ENCODE measurements around the gene GBGT1.
A peak's percentile ranks its signal among the peaks of the same experiment; 100 is the strongest.

Gene GBGT1

DNA sequence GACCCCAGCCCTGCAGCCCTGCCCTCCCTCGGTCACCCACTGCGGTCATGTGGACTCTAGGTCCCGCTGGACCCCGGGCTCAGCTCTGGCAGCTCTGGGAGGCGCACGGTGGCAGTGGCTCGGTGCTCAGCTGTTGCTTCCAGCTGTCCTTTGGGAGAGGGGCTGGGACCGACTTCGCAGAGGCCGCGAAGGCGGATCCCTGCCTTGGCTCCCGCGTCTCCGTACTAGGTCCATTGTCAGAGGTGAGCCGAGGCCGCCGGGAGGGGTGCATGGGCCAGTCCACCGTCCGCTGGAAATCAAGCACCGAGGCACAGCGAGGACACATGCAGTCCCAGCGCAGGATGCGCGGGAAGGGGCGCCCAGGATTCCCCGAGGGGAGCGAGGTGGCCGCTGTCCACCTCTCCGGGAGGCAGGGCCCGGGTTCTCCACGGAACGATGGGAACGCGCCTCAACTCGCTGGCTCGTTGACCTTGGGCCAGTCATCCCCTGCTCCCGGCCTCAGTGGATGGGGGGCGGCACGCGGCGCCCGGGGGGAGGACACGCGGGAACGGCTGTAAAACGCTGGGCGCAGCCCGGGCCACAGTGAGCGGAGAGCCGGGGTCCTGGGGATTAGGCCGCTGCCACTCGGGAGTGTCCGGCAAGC, 732 bp downstream of the GBGT1 start:
- no peak for DNase-seq (ENCODE audit: low read depth in 2 of 2)

DNA sequence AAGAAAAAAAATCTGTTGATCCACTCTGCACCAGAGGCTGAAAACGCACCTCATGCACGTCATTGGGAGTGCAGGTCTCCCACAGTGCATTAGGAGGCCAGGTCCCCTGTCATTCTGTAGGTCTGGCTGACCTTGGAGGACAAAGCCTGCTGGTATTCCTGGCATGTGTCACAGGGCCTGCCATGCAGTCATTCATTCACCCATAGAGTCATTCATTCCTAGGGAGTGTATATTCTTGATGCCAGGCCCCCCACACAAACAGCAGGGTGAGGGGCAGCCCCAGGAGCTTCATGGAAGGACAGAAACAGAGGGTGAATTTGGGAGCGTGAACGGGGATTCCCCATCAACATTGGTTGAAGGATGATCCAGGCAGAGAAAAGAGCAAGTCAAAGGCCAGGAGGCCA, 2.2 kb downstream of the GBGT1 start:
- DNase-seq (ENCODE audit: low read depth in 2 of 2), result no peak

DNA sequence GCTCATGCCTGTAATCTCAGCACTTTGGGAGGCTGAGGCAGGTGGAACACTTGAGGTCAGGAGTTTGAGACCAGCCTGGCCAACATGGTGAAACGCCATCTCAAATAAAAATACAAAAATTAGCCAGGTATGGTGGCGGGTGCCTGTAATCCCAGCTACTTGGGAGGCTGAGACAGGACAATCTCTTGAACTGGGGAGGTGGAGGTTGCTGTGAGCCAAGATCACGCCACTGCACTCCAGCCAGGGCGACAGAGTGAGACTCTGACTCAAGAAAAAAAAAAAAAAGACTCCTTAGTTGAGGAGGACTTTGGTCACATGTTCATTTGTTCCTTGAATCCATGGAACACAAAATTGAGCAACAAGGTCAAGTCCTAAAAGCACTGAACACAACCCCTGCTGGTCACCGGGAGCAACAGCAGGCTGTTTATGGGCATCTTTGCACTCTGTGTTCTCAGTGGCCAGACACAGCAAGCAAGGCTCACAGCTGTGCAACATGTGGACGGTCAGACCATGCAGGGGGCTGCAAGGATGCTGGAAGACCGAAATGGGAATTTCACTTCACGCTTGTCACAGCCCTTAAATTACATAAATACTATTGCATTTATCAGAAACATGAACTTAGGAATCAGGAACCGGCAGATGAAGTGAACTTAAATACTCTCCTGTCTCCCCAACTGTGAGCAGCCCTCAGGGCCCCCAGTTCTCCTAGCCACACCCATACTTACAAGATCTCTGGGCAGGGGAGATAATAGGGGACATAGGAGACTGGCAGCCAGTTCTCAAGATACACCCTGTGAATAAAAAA, 2.8 kb downstream of the GBGT1 start:
- DNase-seq (ENCODE audit: low read depth in 2 of 2), result no peak

DNA sequence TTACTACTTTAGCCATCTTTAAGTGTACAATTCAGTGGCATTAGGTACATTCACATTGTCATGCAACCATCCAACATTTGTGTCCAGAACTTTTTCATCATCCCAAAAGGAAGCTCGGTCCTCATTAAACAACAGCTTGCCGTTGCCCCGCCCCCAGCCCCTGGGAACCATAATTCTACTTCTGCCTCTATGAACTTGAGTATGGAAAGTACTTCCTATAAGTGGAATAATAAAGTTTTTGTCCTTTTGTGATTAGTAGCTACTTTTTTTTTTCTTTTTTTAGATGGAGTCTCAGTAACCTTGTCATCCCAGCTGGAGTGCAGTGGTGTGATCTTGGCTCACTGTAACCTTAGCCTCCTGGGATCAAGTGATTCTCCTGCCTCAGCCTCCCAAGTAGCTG, 5.0 kb downstream of the GBGT1 start:
- no peak for DNase-seq (ENCODE audit: low read depth in 2 of 2)

DNA sequence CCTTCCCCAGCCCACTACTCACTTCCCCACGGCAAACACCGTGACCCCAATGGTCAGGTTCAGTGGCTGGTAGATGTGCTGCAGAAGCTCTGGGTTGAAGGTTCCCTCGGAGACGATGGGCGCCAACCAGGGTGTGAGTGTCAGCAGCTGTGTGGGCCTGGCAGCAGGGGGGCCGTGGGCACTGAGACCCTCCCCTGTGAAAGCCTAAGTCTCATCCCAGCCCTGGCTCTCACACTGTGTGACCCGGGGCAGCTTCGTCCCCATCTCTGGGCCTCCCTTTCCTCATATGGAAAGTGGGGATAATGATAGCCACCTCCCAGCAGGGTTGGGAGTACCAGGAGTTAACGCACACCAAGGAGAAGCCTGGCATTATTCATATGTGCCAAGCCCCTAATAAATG, 8.6 kb downstream of the GBGT1 start:
- DNase-seq (ENCODE audit: low read depth in 2 of 2), result no peak

DNA sequence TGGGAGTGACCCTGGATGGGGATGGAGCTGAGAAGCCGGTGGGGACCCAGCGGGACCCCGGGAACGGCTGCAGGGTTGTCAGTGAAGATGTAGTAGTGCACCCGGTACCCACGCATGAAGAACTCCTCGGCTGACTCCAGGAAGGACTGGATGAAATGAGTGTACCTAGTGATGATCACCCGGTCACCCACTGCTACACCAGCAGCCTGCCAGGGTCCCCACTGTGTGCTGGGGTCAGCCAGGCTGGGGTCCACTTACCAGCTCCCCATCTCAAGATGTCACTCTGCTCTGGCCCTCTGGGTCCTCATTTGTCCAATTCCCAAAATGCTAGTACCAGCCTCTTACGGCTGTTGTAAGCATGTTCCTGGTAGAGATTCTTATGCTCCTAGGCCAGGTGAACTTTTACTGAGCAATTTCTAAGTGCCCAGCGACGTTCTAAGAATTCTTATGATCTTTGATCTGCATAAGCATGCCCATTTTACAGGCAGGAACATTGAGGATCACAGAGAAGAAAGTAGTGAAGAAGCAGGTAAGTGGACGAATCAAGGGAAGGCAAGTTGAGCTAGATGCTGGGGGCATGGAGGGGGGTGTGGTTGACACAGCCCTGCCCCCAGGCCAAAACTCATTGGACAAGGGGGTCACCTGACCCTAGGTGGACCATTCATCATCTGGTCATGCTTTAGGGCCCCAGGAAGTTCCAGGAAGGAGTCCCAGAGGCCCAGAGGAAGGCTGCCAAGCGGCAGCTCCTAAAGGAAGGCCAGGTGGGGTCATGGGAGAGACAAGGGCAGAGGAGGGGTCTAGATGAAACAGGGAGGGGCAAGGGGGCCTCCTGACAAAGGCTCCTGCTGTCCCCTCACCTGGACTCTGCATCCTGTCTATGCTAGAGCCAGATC, 9.4 kb downstream of the GBGT1 start:
- DNase-seq (ENCODE audit: low read depth in 2 of 2), result no peak

DNA sequence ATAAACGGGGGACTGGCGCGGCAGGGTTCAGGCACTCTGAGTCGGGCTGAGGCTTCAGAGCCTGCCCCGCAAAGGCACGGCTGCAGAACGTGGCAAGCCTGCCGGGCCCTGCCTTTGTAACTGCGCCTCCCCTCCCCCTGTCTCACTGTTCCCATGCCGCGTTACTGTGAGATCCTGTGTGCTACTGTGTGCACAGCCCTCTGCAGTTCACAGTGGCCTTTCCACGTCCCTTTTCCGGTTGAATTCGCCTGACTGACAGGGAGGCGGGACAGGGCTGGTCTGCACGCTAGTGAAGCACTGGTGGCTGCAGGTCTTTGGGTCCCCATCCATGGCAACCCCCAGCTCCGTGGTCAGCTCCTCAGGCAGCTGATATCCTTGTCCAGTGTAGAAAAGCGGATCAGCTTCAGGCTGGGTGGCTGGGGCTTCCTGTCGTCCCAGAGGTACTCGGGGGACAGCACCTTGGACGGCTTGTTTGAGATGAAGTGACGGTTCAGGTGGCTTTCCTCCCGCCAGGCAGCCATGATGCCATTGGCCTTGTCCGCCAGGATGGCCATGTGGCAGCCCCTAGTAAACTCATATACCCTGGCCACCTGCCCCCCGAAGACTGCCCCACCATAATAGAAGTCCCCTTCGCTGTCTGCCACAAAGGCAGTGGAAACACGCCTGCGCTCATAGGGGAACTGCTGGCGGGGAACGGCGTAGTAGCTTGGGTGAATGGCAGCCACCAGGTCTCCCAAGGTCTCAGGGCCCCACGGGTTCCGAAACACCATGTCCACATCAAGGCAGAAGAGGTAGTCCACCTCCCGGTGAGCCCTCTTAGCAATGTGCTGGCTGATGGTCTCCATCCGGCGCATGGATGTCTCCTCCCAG, 10.3 kb downstream of the GBGT1 start:
- DNase-seq (ENCODE audit: low read depth in 2 of 2), result no peak

DNA sequence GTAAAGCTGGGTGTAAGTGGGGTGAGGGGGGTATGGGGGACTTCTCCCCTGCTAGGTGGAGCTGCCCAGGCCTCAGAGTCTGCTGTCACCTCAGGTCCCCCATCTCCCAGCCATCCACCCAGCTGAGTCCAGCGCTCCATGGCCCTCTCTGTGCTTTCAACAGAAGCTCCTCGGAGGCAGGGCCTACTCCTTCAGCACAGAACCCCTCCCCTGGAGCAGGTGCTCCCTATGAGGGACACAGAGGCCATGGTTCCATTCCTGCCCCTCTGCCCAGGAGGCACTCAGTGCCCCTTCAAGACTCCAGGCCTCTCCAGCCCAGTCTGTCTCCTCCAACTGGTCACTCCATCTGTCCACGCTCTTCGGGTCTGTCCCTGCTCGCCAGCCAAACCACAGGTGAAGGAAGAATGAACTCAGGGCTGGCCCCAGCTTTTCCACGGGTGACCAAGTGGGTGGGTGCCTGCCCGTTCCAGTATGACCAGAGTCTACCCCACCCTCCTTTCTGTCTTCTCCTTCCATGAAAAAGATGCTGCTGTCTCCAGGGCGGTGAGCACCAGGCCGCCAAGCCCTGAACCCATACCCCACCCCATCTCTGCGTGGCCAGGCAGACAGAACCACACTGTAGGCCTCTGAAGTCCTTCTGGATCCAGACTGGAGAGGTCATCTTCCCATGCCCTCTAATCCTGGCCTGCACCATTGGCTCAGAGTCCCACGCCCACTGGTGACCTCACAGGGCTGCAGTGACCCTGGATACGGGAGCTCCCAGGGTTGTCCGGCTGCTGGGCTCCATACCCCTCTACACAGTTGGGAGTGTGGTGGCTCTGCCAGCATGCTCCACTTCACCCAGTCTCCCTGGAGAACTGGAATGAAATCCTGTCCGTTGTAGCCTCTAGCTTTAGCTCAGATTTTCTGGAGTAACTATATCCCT, 11.9 kb downstream of the GBGT1 start:
- DNase-seq (ENCODE audit: low read depth in 2 of 2), result no peak

DNA sequence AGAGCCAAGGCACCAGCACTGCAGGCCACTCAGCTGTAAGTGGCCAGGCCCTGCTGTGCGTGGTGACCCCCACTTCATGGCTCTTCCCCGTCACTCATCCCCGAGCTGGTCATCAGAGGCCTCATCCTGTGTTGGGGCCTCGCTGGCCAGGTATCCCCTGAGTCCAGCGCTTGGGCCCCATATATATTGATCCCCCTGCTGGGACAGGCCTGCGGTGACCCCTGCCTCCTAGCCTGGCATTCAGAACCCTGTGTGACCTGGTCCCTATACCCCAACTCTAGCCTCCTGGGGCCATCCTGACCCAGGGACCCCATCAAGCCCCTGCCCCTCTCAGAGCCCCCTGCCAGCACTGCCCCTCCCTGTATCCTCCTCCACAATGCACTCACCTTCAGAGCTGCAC, 12.7 kb downstream of the GBGT1 start:
- DNase-seq (ENCODE audit: low read depth in 2 of 2), result no peak

DNA sequence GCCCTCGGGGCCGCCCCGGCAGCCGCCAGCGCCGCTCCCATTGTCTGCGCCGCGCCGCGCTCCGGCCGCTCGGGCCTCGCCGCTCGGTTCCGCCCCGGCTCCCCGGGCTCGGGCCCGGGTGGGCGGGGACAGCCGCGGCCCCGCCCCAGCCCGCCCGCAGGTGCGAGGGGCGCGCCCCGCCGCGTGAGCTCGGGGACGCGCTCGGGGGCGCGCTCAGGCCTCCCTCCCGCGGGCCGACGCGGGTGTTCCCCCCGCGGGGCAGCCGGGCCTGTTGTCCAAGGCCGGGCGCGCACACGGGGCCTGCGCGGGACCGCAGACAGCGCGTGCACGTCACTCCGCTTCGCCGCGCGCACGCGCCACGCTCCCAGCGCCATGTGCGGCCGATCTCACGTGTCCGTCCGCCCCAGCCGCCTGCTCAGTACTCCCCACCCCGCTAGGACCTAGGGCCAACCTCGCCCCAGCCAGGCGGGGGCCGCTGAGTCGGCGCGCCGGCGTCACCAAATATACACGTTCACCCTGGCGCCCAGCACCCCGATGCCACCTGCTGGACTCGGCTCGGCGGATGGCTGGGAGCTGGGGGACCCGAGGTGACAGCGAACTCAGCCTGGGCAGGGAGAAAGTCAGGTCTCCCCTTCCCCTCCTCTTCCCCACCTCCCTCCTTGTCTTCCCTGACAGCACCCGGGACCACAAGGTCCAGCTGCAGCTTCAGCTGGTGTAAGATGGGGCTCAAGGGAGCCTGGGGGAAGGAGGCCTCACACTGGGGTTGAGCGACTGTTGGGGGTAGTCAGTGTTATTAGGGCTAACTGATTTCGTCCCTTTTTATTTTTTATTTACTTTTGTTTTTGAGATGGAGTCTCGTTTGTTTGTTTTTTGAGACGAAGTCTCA, 14.3 kb downstream of the GBGT1 start:
- DNase-seq (ENCODE audit: low read depth in 2 of 2), result peak; percentile 71 to 77

DNA sequence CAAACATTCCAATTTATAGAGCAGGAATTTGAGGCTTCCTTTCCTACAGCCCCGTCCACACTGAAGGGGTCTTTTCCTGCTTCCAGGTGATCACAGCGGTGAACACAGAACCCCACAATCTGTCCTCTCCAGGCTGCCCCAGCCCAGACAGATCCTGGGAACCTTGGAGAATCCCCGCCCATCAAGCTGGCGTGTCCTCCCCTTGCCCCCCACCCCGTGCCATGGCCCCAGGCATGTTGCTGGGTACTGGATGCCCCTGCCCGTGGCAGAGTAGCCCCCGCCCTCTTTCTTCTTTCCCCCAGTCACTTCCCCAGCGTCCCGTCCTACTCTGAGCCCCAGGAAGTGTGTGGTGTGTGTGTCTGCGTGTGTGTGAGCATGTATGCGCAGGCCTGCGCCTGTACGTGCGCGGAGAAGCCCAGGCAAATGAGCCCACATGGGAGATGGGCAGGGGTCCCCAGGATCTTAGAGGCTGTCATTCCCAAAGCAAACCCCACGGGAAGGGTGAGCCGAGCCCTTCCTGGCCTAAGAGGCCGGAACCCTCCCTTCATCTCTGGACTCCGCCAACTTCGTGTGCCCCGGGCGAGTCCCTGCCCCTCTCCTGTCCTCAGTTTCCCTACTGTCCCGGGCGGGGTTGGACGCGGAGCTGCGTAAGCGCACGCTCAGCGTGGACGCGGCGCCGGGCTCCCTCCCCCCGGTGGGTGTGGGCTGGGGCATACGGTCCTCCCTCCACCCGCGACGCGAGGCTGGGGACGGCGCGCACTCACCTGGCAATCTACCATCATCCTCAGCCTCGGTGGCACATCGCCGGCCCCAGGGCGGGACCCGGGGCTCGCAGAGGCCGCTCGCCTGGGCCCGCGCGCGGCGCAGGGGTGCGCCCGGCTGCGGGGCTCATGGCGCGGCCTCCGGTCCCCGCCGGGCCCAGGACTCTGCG, 15.2 kb downstream of the GBGT1 start:
- no peak for DNase-seq (ENCODE audit: low read depth in 2 of 2)

DNA sequence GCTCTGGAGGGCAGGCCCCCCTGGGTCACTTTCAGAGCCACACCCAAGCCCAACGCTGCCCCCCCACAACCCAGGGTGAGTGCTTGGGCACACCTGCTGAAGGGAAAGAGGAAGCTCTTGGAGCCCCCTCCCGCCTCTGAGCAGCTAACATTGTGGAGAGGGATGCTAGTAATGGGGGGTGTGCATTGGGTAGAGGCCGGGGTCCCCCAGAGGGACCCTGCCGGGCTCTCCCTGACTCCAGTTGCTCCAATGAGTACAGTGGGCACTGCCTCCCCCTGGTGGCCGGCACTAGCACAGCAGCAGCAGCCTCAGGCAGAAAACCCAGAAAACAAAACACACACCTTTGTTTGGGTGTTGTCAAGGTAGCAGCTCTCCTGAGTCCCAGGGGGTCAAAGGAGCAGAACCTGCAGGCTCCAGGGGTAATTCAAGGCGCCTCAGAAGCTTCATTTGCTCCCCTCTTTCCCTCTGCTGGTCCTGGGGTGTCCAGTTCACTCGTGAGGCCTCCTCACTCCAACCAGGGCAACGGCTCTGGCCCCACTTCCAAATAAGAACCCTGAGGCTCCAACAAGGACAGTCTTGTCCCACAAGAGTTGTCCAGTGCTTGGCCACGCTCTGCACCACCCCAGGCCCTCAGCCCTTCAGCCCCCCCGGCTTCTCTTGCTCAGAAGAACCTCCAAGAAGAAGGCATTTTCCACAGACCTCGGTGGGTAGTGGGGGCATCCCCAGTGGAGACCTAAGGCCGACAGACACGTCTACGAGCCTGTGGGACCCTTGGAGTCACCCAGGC, 16.1 kb downstream of the GBGT1 start:
- peak; percentile 79 to 80 for DNase-seq (ENCODE audit: low read depth in 2 of 2)

DNA sequence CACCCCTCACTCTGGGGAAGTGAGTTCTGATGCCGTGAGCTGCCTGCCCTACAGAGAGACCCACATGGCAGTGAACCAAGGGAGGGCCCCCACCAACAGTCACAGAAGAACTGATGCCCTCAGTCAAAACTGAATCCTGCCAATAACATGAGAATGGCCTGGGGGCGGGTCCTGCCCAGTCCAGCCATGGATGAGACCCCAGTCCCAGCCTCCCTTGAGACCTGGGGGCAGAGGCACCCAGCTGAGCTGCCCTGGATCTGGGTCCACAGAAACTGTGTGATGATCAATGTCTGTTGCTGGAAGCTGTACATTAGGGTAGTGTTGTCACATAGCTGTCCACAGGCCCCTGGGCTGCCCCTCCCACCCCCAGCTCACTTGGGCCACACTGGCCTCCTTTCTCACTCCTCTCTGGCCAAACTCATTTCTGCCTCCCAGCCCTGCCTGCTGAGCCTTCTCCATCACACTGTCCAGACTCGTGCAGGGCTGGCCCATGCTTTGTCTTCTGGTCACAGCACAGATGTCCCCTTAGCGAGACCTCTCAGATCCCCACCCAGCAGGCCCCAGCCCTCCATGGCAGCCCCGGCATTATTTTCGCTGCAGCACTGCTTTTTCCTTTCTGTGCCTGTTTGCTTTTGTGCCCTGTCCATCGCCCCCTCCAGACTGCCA, 16.8 kb downstream of the GBGT1 start:
- no peak for DNase-seq (ENCODE audit: low read depth in 2 of 2)

DNA sequence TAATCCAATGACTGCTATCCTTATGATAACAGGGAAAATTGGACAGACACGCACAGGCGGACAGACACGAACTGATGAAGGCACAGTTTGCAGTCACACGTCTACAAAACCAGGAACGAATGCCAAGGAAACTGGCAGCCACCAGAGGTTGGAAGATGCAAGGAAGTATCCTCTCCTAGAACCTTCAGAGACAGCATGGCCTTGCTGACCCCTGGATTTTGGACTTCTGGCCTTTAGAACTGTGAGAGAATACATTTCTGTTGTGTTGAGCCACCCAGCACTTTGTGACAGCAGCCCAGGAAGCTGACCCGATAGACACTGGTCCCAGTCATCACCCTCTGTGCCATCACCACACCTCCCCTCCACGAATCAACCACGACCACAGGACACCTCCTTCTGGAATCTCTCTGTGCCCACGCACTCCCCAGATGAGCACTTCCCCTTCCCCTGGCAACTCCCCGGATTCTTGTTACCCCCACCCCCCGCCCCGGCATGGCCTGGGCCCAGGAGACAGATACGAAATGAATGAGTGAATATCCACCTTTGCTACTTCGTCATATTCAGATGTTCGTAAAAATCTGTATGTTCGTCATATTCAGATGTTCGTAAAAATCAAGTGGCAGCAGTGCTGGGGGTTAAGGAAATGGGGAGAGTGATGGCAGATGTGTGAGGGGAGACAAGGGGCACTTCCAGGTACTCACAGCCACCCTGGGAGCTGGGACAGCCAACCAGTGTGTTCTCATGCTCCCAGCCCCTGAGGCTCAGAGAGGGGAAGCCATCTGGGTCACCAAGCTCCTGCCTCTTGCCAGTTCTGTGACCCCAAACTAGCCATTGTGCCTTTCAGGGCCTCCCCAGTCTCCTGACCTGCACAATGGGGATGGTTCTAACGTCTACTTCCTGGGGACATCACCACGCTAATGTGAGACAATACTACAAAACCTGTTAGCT, 18.5 kb downstream of the GBGT1 start:
- DNase-seq (ENCODE audit: low read depth in 2 of 2), result no peak

DNA sequence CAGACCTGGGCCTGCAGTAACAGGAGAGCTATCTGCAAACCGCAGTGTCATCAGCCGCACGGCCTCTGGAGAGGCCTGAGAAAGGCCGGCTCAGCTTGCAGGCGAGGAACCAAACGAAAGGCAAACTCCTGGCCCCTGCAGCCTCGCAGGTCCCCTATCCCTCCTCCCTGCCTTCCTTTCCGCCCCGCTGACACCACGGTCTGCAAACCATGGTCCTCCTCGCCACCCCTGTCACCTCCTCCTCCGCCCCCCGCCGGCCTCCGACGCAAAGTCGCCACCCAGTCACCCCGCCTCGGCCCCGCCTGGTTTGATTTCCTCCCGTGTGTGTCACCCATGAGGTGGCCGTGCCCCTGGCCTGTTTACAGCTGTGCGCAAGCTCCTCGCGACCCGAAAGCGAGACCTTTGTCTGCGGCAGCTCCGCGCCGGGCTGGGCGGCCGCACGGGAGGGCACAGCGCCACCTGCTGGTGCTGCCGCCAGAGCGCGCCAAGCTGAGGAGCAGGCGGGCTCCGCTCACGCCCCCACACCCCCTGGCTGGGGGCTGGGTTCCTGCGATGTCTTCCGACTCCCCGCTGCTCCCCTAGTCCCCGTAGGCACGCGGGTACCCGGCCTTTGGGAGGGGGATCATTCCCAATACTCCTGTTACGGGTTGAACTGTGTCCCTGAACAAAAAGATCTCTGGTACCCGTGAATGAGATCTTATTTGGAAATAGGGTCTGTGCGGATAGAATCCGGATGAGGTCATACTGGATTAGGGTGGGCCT, 19.4 kb downstream of the GBGT1 start:
- peak; percentile 61 to 85 for DNase-seq (ENCODE audit: low read depth in 2 of 2)

Data from activated CD4-positive, alpha-beta T cell treated with anti-CD3 and anti-CD28 coated beads for 24 hours (primary cell).